Neuronal stem cell (in vitro differentiated cells): ENCODE data around the gene PDZD7.
A peak's percentile ranks its signal among the peaks of the same experiment; 100 is the strongest.

Source experiments
- DNase-seq: peaks from one replicate; pipeline ENCODE4 v3.0.0-alpha.2; 2013; ENCODE audit warnings: low spot score
- H2AFZ ChIP-seq: one replicate; pipeline ENCODE4 v1.6.1; 2013; ENCODE audit warnings: mild to moderate bottlenecking, low read length, inconsistent platforms
- H2AK5ac ChIP-seq: 2 replicates; pipeline ENCODE4 v1.6.1; 2013; ENCODE audit warnings: low read depth, mild to moderate bottlenecking, inconsistent platforms, low read length, moderate library complexity, mixed read lengths
- H2BK120ac ChIP-seq: 2 replicates; pipeline ENCODE4 v1.6.1; 2013; ENCODE audit warnings: low read depth, mild to moderate bottlenecking, inconsistent platforms, low read length, moderate library complexity, mixed read lengths
- H2BK12ac ChIP-seq: one replicate; pipeline ENCODE4 v1.6.1; 2013; ENCODE audit warnings: low read length, inconsistent platforms
- H2BK15ac ChIP-seq: 2 replicates; pipeline ENCODE4 v1.6.1; 2013; ENCODE audit warnings: mild to moderate bottlenecking, low read length, inconsistent platforms, mixed read lengths
- H2BK5ac ChIP-seq: one replicate; pipeline ENCODE4 v1.6.1; 2013; ENCODE audit warnings: inconsistent platforms, mild to moderate bottlenecking, low read length, moderate library complexity
- H3K14ac ChIP-seq: one replicate; pipeline ENCODE4 v1.6.1; 2013; ENCODE audit warnings: low read length, inconsistent platforms
- H3K18ac ChIP-seq: 2 replicates; pipeline ENCODE4 v1.6.1; 2013; ENCODE audit warnings: low read length, inconsistent platforms
- H3K23ac ChIP-seq: 2 replicates; pipeline ENCODE4 v1.6.1; 2013; ENCODE audit warnings: low read depth, mild to moderate bottlenecking, mixed read lengths, low read length, inconsistent platforms; ENCODE audit not compliant: poor library complexity
- H3K27ac ChIP-seq: replicated peaks from 3 replicates; pipeline ENCODE4 v1.5.1; 2013; ENCODE audit warnings: low read length, inconsistent platforms
- H3K27me3 ChIP-seq, 3 experiments: 2 replicates each; pipeline ENCODE4 v1.6.1; 2013; ENCODE audit warnings: low read length in 3 of 3, mild to moderate bottlenecking in 2 of 3, inconsistent platforms in 1 of 3, low read depth in 1 of 3, mixed read lengths in 1 of 3, moderate library complexity in 1 of 3; ENCODE audit not compliant: control insufficient read depth in 3 of 3, insufficient read depth in 3 of 3
- H3K36me3 ChIP-seq, 2 donors: replicated peaks in 1 of 2; 2 replicates each; pipeline ENCODE4 v1.6.1; 2013; ENCODE audit warnings: low read length in 2 of 2; ENCODE audit not compliant: control insufficient read depth in 2 of 2, insufficient read depth in 2 of 2
- H3K4ac ChIP-seq: 2 replicates; pipeline ENCODE4 v1.6.1; 2013; ENCODE audit warnings: inconsistent platforms, mild to moderate bottlenecking, low read length, moderate library complexity
- H3K4me1 ChIP-seq, 2 donors: 1 replicate in 1 of 2; 2 replicates in 1 of 2; pipeline ENCODE4 v1.6.1; 2013; ENCODE audit warnings: low read length in 2 of 2, low read depth in 1 of 2; ENCODE audit not compliant: control insufficient read depth in 2 of 2, insufficient read depth in 1 of 2
- H3K4me2 ChIP-seq: one replicate; pipeline ENCODE4 v1.6.1; 2013; ENCODE audit warnings: mild to moderate bottlenecking, low read length, inconsistent platforms; ENCODE audit not compliant: insufficient read depth, poor library complexity, severe bottlenecking
- H3K4me3 ChIP-seq, 2 donors: 2 replicates each; pipeline ENCODE4 v1.5.1; 2013; ENCODE audit warnings: low read length in 2 of 2, mild to moderate bottlenecking in 2 of 2, inconsistent platforms in 1 of 2, moderate library complexity in 1 of 2
- H3K79me1 ChIP-seq: one replicate; pipeline ENCODE4 v1.6.1; 2013; ENCODE audit warnings: low read depth, mild to moderate bottlenecking, inconsistent platforms, low read length, moderate library complexity
- H3K9ac ChIP-seq: one replicate; pipeline ENCODE4 v1.6.1; 2013; ENCODE audit warnings: mild to moderate bottlenecking, low read depth, low read length, inconsistent platforms; ENCODE audit not compliant: poor library complexity
- H3K9me3 ChIP-seq, 2 donors: replicated peaks in 1 of 2; 2 replicates each; pipeline versions ENCODE3 to v1.6.1; 2013; ENCODE audit warnings: low read length in 2 of 2, mild to moderate bottlenecking in 2 of 2, inconsistent platforms in 1 of 2, low read depth in 1 of 2, mixed read lengths in 1 of 2, moderate library complexity in 1 of 2; ENCODE audit not compliant: control insufficient read depth in 2 of 2, insufficient read depth in 1 of 2
- H4K8ac ChIP-seq: one replicate; pipeline ENCODE4 v1.6.1; 2013; ENCODE audit warnings: low read depth, mild to moderate bottlenecking, inconsistent platforms, low read length, moderate library complexity
- H4K91ac ChIP-seq: one replicate; pipeline ENCODE4 v1.6.1; 2013; ENCODE audit warnings: low read length, low read depth, mild to moderate bottlenecking, inconsistent platforms; ENCODE audit not compliant: poor library complexity
- WGBS, 2 donors: extraction: QIAGEN DNeasy Blood & Tissue Kit; methylation state at CpG; one replicate each; pipeline ENCODE4 v1.1.7; 2013; ENCODE audit warnings: missing lambda C conversion rate in 2 of 2, mixed read lengths in 1 of 2; ENCODE audit not compliant: insufficient read length in 2 of 2, insufficient replicate concordance in 1 of 2; ENCODE audit errors: extremely low coverage in 2 of 2; 5-methylcytosine and 5-hydroxymethylcytosine counted together

PDZD7 gene

DNA sequence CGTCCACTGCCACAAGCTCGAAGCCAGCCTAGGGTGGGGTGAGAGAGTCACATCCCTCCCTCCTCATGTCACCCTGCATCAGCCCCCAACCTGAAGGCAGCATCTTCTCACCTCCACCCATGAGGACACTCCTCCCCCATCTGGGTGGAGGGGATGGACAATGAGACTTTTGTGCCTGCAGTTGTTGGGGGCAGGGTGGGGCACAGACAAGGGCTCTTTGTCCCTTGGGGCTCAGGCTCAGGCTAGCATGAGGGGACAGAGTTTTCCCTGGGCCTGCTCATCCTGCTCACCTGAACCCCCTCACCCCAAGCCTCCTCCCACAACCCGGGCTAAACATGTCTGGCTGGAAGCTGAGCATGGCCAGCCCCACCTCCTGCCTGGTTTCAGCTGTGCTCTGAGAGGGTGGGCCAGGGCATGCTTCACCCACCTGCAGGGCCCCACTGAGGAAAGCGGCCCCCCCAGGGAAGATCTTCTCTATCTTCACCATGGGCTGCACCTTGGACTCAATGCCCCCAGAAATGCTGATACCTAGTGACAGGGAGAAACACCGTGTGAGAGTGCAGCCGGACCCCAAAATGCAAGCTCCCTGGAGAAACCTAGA is 22.0 kb downstream of the PDZD7 start:
- Histone ChIP-seq H3K4me1 (peaks cover 5 to 19% of the 10 kb centered on the region in 2 donors), H3K4me2 (no peak overlapping the region), H3K14ac (peak overlapping the region; percentile 4), H4K8ac (peak overlapping the region; percentile 20), H2BK5ac (peak overlapping the region; percentile 29), H4K91ac (no peak overlapping the region), H3K9me3 (no peaks in the 10 kb centered on the region), H3K4me3 (peak overlapping the region in 1 of 2 donors; percentile 20), H3K27me3 (no peaks in the 10 kb centered on the region), H3K9ac (no peak overlapping the region), H2AFZ (no peak overlapping the region), H3K18ac (peak overlapping the region; percentile 90), H3K23ac (peak overlapping the region; percentile 8), H3K27ac (no peak overlapping the region), H3K36me3 (peaks cover 26 to 36% of the 10 kb centered on the region in 2 donors), H2AK5ac (peak overlapping the region; percentile 59), H2BK120ac (no peak overlapping the region), H3K4ac (no peak overlapping the region), H3K79me1 (peaks cover 6% of the 10 kb centered on the region), H2BK12ac (no peak overlapping the region), H2BK15ac (peak overlapping the region; percentile 69)
- DNase-seq: no peak
- WGBS, 2 donors: no CpG with 5 or more reads among the region's 6 CpGs

DNA sequence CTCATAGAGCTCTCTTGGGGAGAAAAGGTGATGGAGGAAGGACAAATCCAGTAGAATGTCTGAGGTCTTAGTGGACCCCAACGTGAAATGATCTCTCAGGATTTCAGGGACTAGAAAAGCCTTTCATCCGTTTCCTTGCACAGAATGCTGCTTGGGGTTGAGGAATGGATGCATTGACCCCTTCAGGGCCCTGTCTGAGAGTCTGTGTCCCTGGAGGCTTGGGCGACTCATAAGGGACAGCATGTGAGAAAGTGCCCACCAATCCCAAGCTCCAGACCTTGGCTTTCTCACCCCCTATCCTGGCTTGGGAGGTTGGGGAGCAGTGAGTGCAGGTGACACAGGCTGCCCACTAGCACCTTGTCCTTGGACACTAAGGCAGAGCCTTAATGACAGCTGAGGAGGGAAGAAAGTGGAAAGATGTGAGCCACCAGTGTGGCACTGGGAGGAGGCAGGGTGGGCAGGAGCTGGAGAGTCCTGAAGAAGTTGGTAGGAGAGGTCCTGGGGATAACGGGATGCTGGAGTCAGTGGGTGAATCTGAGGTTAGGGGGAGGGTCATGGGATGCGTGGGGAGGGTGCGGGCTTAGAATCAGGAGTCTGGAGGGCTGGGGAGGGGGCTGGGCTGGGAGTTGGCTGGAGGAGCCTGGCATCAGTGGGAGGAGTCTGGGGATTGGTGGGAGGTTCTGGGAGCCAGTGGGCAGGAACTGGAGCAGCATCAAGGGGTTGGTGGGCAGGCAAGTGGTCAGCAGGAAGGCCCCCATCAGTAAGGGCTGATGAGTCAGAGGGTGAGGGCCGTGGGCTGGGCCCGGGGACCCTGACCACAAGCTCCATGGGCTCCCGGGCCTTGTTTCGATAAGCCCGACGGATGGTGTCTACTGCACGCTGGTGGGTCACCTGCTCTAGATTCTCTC is 22.8 kb downstream of the PDZD7 start:
- no peak overlapping the region for H3K27ac ChIP-seq
- DNase-seq: no peak

DNA sequence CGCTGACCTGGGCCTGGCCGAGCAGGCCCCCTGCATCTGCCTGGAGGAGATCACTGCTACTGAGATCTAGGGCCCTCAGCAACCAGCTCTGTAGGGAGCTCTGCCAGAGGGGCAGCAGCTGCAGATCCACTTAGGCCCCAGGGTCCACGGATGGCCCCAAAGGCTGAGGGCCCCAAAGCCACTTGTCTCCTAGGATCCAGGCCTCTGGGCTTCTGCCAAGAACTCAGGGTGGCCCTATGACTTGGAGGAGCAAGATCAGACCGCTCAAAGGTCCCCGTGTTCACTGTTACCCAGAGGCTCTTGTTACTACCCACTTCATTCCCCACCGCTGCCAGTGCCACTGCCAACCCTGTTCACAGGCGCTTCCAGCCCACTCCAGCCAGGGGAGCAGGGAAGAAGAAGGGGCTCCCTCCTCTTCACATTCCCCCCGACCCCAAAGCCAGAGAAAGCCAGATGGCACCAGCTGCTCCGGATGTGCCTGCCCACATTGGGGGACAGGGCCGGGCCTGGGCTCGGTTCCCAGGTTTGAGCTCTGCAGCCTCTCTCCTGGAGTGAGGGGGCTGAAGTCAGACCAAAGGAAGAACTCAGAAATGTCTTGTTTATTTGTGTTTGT is 23.7 kb downstream of the PDZD7 start:
- Histone ChIP-seq H4K91ac (no peak overlapping the region), H3K18ac (peak overlapping the region; percentile 28), H2BK120ac (no peak overlapping the region), H3K4me2 (no peak overlapping the region), H3K4me1 (peaks cover 3 to 16% of the 10 kb centered on the region in 2 donors), H3K4ac (no peak overlapping the region), H3K79me1 (peaks cover 17% of the 10 kb centered on the region), H2AFZ (no peak overlapping the region), H2BK12ac (no peak overlapping the region), H3K4me3 (no peak overlapping the region), H3K27ac (no peak overlapping the region), H3K23ac (peak overlapping the region; percentile 89), H3K27me3 (no peaks in the 10 kb centered on the region), H3K9me3 (no peaks in the 10 kb centered on the region), H2BK5ac (peak overlapping the region; percentile 53), H3K14ac (no peak overlapping the region), H2BK15ac (no peak overlapping the region), H3K36me3 (peaks cover 41 to 53% of the 10 kb centered on the region in 2 donors), H3K9ac (no peak overlapping the region), H2AK5ac (peak overlapping the region; percentile 75), H4K8ac (peak overlapping the region; percentile 65)
- no CpG with 5 or more reads among the region's 11 CpGs for WGBS, 2 donors
- no peak for DNase-seq

More for the DNA sequence above, 22.8 kb downstream of the PDZD7 start:
- peak overlapping the region; percentile 69 for H2BK15ac ChIP-seq
- H3K4me2 ChIP-seq: no peak overlapping the region
- H3K4me1 ChIP-seq: peaks cover 5 to 16% of the 10 kb centered on the region in 2 donors
- H3K18ac ChIP-seq: peak overlapping the region; percentile 90
- no peaks in the 10 kb centered on the region for H3K27me3 ChIP-seq
- H4K8ac ChIP-seq: peak overlapping the region; percentile 20
- WGBS, 2 donors: no CpG with 5 or more reads among the region's 13 CpGs
- H2BK5ac ChIP-seq: peak overlapping the region; percentile 29
- peaks cover 33 to 43% of the 10 kb centered on the region in 2 donors for H3K36me3 ChIP-seq
- peak overlapping the region; percentile 8 for H3K23ac ChIP-seq
- no peak overlapping the region for H3K14ac ChIP-seq
- H3K4me3 ChIP-seq: peak overlapping the region in 1 of 2 donors; percentile 20
- no peak overlapping the region for H3K4ac ChIP-seq
- no peak overlapping the region for H4K91ac ChIP-seq
- H3K9me3 ChIP-seq: no peaks in the 10 kb centered on the region
- no peak overlapping the region for H2BK120ac ChIP-seq
- no peak overlapping the region for H3K9ac ChIP-seq
- peaks cover 13% of the 10 kb centered on the region for H3K79me1 ChIP-seq
- no peak overlapping the region for H2BK12ac ChIP-seq
- peak overlapping the region; percentile 28 for H2AK5ac ChIP-seq
- H2AFZ ChIP-seq: no peak overlapping the region
